Measurements from ENCODE around the gene YIF1B. TPM values are rescaled to one million over a fixed set of nuclear protein-coding genes. Genes with fewer than 3 reads are reported as not detected.
"Not testable (repeated sequence)": the region's sequence is repeated elsewhere in the genome, so short reads cannot be mapped to it uniquely, and the experiment has no call there.

YIF1B gene
- polyA plus RNA-seq, 1 donor (not counting 4 experiments of a cell fraction or from before 2014, with no cell fraction given) = 38.1 TPM

- dilution Hi-C loops (cut with MboI; ENCODE audit: extremely low pct_ligation_motif_present, low sequenced_read_pairs) = no loop called here
- H3K9me1 ChIP-seq (ENCODE audit: control insufficient read depth, extremely low read depth, insufficient read depth, low read length) = peaks cover 3% of the 10 kb centered on the region
- H4K20me1 ChIP-seq (ENCODE audit: control insufficient read depth, extremely low read depth, insufficient read depth, low read length) = peaks cover 11% of the 10 kb centered on the region
- H3K9me3 ChIP-seq (ENCODE audit: control insufficient read depth, low read depth, low read length) = no peaks in the 10 kb centered on the region
- peak; percentile 77 for FAIRE-seq
- H3K4me3 ChIP-seq (ENCODE audit: control insufficient read depth in 2 of 3, extremely low read depth in 1 of 3, insufficient read depth in 2 of 3, low read depth in 1 of 3, low read length in 3 of 3) = no peak overlapping the region
- H3K4me2 ChIP-seq (ENCODE audit: control insufficient read depth, extremely low read depth, insufficient read depth, low read depth, low read length) = no peak overlapping the region
- DNase-seq (ENCODE audit: low read depth, low spot score) = no peak
- H3K4me1 ChIP-seq (ENCODE audit: control insufficient read depth, extremely low read depth, insufficient read depth, low read length) = peaks cover 22% of the 10 kb centered on the region
- no peaks in the 10 kb centered on the region for H3K27me3 ChIP-seq (ENCODE audit: control insufficient read depth, extremely low read depth, insufficient read depth, low read length)
- peaks cover 34% of the 10 kb centered on the region for H3K79me2 ChIP-seq (ENCODE audit: control insufficient read depth, insufficient read depth, low read length)
- no peaks in the 10 kb centered on the region for H3K36me3 ChIP-seq (ENCODE audit: control insufficient read depth in 2 of 2, extremely low read depth in 1 of 2, insufficient read depth in 2 of 2, low read length in 2 of 2)
- TF ChIP-seq CTCF (optimal IDR thresholded peaks at IDR 0.05 in 1 of 3, IDR thresholded peaks at IDR 0.05 in 1 of 3, conservative IDR thresholded peaks at IDR 0.05 in 1 of 3; ENCODE audit: extremely low read depth in 1 of 3, insufficient read depth in 2 of 3, low read length in 3 of 3) (no peak), EZH2 (IDR thresholded peaks at IDR 0.05; ENCODE audit: low read length) (no peak)
- H3K27ac ChIP-seq (ENCODE audit: control insufficient read depth, insufficient read depth, low read length) = peak overlapping the region; percentile 4
- no peak overlapping the region for H2AFZ ChIP-seq (ENCODE audit: control insufficient read depth, low read length)
- no peak overlapping the region for H3K9ac ChIP-seq (ENCODE audit: control insufficient read depth, extremely low read depth, insufficient read depth, low read length)
Measured at GRCh38 chr19:38262585-38263268, 53.0 kb downstream of the YIF1B start.

- H3K27ac ChIP-seq (ENCODE audit: control insufficient read depth, insufficient read depth, low read length); H3K9ac ChIP-seq (ENCODE audit: control insufficient read depth, extremely low read depth, insufficient read depth, low read length); H2AFZ ChIP-seq (ENCODE audit: control insufficient read depth, low read length); H3K36me3 ChIP-seq (ENCODE audit: control insufficient read depth in 2 of 2, extremely low read depth in 1 of 2, insufficient read depth in 2 of 2, low read length in 2 of 2); H3K9me1 ChIP-seq (ENCODE audit: control insufficient read depth, extremely low read depth, insufficient read depth, low read length); dilution Hi-C loops (cut with MboI; ENCODE audit: extremely low pct_ligation_motif_present, low sequenced_read_pairs); H4K20me1 ChIP-seq (ENCODE audit: control insufficient read depth, extremely low read depth, insufficient read depth, low read length); H3K4me3 ChIP-seq (ENCODE audit: control insufficient read depth in 2 of 3, extremely low read depth in 1 of 3, insufficient read depth in 2 of 3, low read depth in 1 of 3, low read length in 3 of 3); H3K9me3 ChIP-seq (ENCODE audit: control insufficient read depth, low read depth, low read length); FAIRE-seq; H3K27me3 ChIP-seq (ENCODE audit: control insufficient read depth, extremely low read depth, insufficient read depth, low read length); H3K4me2 ChIP-seq (ENCODE audit: control insufficient read depth, extremely low read depth, insufficient read depth, low read depth, low read length); DNase-seq (ENCODE audit: low read depth, low spot score): not testable (repeated sequence)
- H3K79me2 ChIP-seq (ENCODE audit: control insufficient read depth, insufficient read depth, low read length) = peaks cover 26% of the 10 kb centered on the region
- H3K4me1 ChIP-seq (ENCODE audit: control insufficient read depth, extremely low read depth, insufficient read depth, low read length) = peaks cover 15% of the 10 kb centered on the region
Measured at GRCh38 chr19:38261942-38262341, 53.8 kb downstream of the YIF1B start.
